GM20000 (cell line): Measurements from ENCODE around the gene ZNFX1.
A peak's percentile ranks its signal among the peaks of the same experiment; 100 is the strongest.

Experiments used
- DNase-seq: peaks from one replicate; pipeline ENCODE4 v3.0.0; 2012; ENCODE audit warnings: low spot score
- TF ChIP-seq, protein P1 (sequence below): IDR thresholded peaks from 2 replicates; pipeline ENCODE4 v1.5.1; 2012; ENCODE audit warnings: mild to moderate bottlenecking, control low read depth; ENCODE audit errors: extremely low read depth, missing control alignments

Gene ZNFX1

DNA sequence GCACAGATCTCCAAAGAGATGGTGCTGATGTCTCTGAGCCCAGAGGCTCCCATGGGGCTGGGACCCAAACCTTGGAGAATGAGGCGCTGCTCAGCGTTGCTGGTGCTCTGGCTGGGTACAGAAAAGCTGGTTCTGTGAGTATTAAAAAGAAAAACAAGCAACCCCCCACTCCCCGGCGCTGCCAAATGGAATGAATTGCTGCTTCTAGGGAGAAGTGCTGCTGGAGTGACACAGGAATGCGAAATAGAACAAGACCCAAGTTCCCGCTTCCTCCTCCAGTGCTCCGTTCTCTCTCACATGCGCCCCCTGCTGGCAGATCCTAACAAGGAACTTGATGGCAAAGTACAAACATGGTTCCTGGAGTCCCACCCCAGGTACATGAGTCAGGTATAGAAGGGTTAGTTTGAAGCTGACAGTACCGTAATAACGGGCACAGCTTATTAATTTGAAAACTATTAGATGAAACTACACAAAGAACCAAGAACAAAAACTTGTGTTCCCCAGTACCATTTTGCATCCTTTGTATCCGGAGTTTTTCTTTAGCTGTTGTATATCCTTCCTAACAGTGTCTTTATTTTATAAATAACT lies 60.8 kb downstream of the ZNFX1 start:
- peak; percentile 72 for DNase-seq

DNA sequence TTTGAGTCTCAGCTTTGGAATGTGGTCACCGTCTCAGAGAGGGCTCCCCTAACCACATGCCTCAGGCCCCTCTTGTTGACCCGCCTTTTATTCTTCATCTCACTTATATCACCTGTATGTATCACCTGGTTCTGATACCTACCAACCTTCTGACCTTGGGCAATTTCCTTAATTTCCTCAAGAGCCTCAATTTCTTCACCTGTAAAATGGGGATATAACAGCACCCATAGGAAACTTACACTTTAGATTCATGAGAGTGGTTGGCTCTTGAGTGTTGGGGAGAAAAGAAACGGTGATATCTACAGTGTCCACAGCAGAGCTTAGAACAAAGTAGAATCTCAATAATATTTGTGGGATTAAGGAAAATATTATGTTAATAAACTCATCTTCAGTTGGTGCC lies 62.6 kb downstream of the ZNFX1 start:
- TF ChIP-seq, protein P1, sequence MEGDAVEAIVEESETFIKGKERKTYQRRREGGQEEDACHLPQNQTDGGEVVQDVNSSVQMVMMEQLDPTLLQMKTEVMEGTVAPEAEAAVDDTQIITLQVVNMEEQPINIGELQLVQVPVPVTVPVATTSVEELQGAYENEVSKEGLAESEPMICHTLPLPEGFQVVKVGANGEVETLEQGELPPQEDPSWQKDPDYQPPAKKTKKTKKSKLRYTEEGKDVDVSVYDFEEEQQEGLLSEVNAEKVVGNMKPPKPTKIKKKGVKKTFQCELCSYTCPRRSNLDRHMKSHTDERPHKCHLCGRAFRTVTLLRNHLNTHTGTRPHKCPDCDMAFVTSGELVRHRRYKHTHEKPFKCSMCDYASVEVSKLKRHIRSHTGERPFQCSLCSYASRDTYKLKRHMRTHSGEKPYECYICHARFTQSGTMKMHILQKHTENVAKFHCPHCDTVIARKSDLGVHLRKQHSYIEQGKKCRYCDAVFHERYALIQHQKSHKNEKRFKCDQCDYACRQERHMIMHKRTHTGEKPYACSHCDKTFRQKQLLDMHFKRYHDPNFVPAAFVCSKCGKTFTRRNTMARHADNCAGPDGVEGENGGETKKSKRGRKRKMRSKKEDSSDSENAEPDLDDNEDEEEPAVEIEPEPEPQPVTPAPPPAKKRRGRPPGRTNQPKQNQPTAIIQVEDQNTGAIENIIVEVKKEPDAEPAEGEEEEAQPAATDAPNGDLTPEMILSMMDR: no peak

More for the DNA sequence above, 60.8 kb downstream of the ZNFX1 start:
- TF ChIP-seq, protein P1: peak; percentile 79

DNA sequence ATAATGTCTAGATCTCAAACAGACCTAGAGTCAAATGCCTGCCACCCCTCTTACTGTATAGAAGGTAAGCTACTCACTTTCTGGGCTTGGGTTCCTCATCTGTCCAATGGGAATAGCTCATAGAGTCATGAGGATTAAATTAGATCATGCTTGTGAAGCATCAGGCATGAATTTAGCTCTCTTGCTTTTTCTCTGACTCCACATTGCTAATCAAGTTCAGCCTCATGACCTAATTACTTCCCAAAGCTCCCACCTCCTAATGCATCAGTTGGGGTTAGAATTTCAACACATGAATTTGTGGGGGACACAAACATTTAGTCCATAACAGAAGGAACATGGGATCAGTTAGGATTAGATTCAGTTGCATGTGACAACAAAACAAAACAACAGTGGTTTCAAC lies 63.3 kb downstream of the ZNFX1 start:
- DNase-seq: no peak
- TF ChIP-seq, protein P1: no peak

More for the DNA sequence above, 62.6 kb downstream of the ZNFX1 start:
- DNase-seq: no peak

DNA sequence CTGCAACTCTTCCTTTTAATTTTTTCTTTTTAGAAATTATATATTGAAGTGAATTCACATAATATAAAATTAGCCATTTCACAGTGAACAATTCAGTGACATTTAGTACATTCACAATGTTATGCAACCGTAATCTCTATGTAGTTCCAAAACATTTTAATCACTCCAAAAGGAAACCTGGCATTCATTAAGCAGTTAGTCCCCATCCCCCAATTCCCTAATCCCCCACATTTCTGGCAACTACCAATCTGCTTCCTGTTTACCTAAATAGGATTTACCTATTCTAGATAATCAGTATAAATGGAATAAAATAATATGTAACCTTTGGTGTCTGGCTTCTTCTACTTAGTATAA lies 67.1 kb downstream of the ZNFX1 start:
- TF ChIP-seq, protein P1: no peak
- DNase-seq: no peak

DNA sequence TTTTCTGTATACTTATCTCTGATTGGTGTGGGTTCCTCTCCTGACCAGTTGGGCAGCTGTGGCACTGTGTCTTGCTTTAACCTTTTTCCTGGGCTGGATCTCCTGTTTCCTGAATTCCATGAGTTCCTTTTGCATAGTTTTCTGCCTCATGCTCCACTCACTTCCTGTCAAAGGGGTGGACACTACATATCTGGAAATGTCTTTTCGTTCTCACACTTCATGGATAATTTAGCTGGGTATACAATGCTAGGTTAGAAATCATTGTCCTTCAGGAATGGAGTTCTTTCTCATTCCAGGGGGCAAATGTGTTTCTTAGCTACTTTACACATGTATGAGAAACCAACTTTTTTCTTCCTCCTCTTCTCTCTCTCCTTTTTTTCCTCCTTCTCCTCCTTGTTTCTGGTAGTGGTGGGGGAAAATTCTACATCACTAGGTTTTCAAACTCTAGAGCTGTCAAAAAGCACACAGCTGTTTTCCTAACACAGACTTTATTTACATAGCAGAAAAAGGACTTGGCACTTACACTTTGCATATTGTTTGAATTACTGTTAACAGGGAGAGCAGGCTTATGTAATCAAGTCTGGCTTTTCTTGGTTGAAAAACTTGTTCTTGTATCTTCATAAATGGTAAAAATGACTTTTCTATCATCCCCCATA lies 67.6 kb downstream of the ZNFX1 start:
- TF ChIP-seq, protein P1: no peak
- DNase-seq: no peak

DNA sequence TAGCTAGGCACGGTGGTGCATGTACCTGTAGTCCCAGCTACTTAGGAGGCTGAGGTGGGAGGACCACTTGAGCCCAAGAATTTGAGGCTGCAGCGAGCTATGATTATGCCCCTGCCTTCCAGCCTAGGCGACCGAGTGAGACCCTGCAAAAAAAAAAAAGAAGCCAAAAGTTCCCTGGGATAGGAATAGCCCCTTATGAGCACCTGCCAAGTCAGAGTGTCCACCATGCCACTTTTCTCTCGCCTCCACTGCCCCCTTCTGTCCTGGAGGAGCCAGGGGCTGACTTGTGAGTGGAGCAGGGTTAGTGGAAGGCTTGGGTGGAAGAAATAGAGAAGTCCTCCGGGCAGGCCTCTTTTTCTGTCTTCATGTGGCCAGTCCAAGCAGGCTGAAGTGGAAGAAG lies 70.8 kb downstream of the ZNFX1 start:
- peak; percentile 37 for DNase-seq
- TF ChIP-seq, protein P1: peak; percentile 22

DNA sequence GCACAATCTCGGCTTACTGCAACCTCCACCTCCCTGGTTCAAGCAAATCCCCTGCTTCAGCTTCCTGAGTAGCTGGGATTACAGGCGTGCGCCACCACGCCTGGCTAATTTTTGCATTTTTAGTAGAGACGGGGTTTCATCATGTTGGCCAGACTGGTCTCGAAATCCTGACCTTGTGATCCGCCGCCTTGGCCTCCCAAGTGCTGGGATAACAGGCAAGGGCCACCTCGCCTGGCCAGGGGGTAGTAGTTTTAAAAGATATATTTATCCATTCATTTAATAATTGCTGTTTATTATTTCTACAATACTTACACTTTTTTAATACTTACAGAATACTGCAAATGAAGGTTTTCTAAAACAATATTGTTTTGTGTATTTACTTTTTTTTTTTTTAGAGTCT lies 74.1 kb downstream of the ZNFX1 start:
- no peak for DNase-seq
- TF ChIP-seq, protein P1: no peak
